ES-I3 (cell line): ENCODE measurements around the gene CXCR2.
"Not testable (repeated sequence)": the region's sequence is repeated elsewhere in the genome, so short reads cannot be mapped to it uniquely, and the experiment has no call there.

Experiments
- H3K36me3 ChIP-seq: 2 replicates; pipeline ENCODE4 v1.6.1; 2013; ENCODE audit warnings: mild to moderate bottlenecking, low read length, control low read depth, moderate library complexity; ENCODE audit not compliant: insufficient read depth
- H3K4me1 ChIP-seq: 2 replicates; pipeline ENCODE4 v1.6.1; 2013; ENCODE audit warnings: mild to moderate bottlenecking, control low read depth, low read length; ENCODE audit not compliant: insufficient read depth
- H3K9ac ChIP-seq: 2 replicates; pipeline ENCODE4 v1.6.1; 2013; ENCODE audit warnings: low read depth, mild to moderate bottlenecking, low read length, moderate library complexity
- H3K9me3 ChIP-seq: 2 replicates; pipeline ENCODE4 v1.6.1; 2013; ENCODE audit warnings: mild to moderate bottlenecking, low read length, moderate library complexity; ENCODE audit not compliant: control insufficient read depth, insufficient read depth

Gene CXCR2

GRCh38 chr2:218121789-218122188 lies 4.0 kb upstream of the CXCR2 start:
- H3K9me3 ChIP-seq, H3K9ac ChIP-seq, H3K36me3 ChIP-seq: not testable (repeated sequence)
- H3K4me1 ChIP-seq: peaks cover 21% of the 10 kb centered on the region

- H3K4me1 ChIP-seq: peaks cover 24% of the 10 kb centered on the region
- H3K9me3 ChIP-seq, H3K9ac ChIP-seq, H3K36me3 ChIP-seq: not testable (repeated sequence)
These were observed 3.5 kb upstream of the CXCR2 start for GRCh38 chr2:218122286-218122685.

- peaks cover 24% of the 10 kb centered on the region for H3K4me1 ChIP-seq
- no peak overlapping the region for H3K9ac ChIP-seq
- no peaks in the 10 kb centered on the region for H3K9me3 ChIP-seq
- no peaks in the 10 kb centered on the region for H3K36me3 ChIP-seq
These were observed 1.8 kb upstream of the CXCR2 start for GRCh38 chr2:218123986-218124385.

- Histone ChIP-seq H3K36me3 (no peaks in the 10 kb centered on the region), H3K9me3 (no peaks in the 10 kb centered on the region), H3K9ac (no peak overlapping the region), H3K4me1 (peaks cover 24% of the 10 kb centered on the region)
These were observed 733 bp upstream of the CXCR2 start for GRCh38 chr2:218125095-218125494.

GRCh38 chr2:218127929-218128455 lies 2.2 kb downstream of the CXCR2 start:
- Histone ChIP-seq H3K9ac (no peak overlapping the region), H3K4me1 (peaks cover 24% of the 10 kb centered on the region), H3K9me3 (no peaks in the 10 kb centered on the region), H3K36me3 (no peaks in the 10 kb centered on the region)

GRCh38 chr2:218128781-218129457 lies 3.1 kb downstream of the CXCR2 start:
- H3K36me3 ChIP-seq: no peaks in the 10 kb centered on the region
- H3K4me1 ChIP-seq: peaks cover 24% of the 10 kb centered on the region
- no peaks in the 10 kb centered on the region for H3K9me3 ChIP-seq
- no peak overlapping the region for H3K9ac ChIP-seq

GRCh38 chr2:218129458-218130135 lies 3.8 kb downstream of the CXCR2 start:
- Histone ChIP-seq H3K9me3 (no peaks in the 10 kb centered on the region), H3K4me1 (peaks cover 24% of the 10 kb centered on the region), H3K9ac (no peak overlapping the region), H3K36me3 (no peaks in the 10 kb centered on the region)

GRCh38 chr2:218130377-218130776 lies 4.5 kb downstream of the CXCR2 start:
- no peaks in the 10 kb centered on the region for H3K9me3 ChIP-seq
- H3K9ac ChIP-seq: no peak overlapping the region
- no peaks in the 10 kb centered on the region for H3K36me3 ChIP-seq
- H3K4me1 ChIP-seq: peaks cover 17% of the 10 kb centered on the region

GRCh38 chr2:218130822-218131221 lies 5.0 kb downstream of the CXCR2 start:
- Histone ChIP-seq H3K4me1 (peaks cover 12% of the 10 kb centered on the region), H3K9me3 (no peaks in the 10 kb centered on the region), H3K36me3 (no peaks in the 10 kb centered on the region), H3K9ac (no peak overlapping the region)

GRCh38 chr2:218137514-218137913 lies 11.7 kb downstream of the CXCR2 start:
- Histone ChIP-seq H3K4me1 (0 out of 2 replicates have a peak, but pooled peaks cover 3% of the 10 kb centered on the region), H3K36me3 (no peaks in the 10 kb centered on the region), H3K9me3 (no peaks in the 10 kb centered on the region), H3K9ac (no peak overlapping the region)

GRCh38 chr2:218138047-218138446 lies 12.2 kb downstream of the CXCR2 start:
- H3K9ac ChIP-seq: no peak overlapping the region
- no peaks in the 10 kb centered on the region for H3K9me3 ChIP-seq
- H3K36me3 ChIP-seq: no peaks in the 10 kb centered on the region
- H3K4me1 ChIP-seq: 0 out of 2 replicates have a peak, but pooled peaks cover 3% of the 10 kb centered on the region

- Histone ChIP-seq H3K36me3 (no peaks in the 10 kb centered on the region), H3K4me1 (no peaks in the 10 kb centered on the region), H3K9ac (no peak overlapping the region), H3K9me3 (0 out of 2 replicates have a peak, but pooled peaks cover 2% of the 10 kb centered on the region)
These were observed 19.3 kb downstream of the CXCR2 start for GRCh38 chr2:218145124-218145523.

GRCh38 chr2:218146056-218146455 lies 20.2 kb downstream of the CXCR2 start:
- Histone ChIP-seq H3K36me3 (no peaks in the 10 kb centered on the region), H3K9me3 (0 out of 2 replicates have a peak, but pooled peaks cover 2% of the 10 kb centered on the region), H3K9ac (no peak overlapping the region), H3K4me1 (no peaks in the 10 kb centered on the region)

- H3K9ac ChIP-seq: no peak overlapping the region
- 0 out of 2 replicates have a peak, but pooled peaks cover 2% of the 10 kb centered on the region for H3K9me3 ChIP-seq
- H3K4me1 ChIP-seq: no peaks in the 10 kb centered on the region
- H3K36me3 ChIP-seq: no peaks in the 10 kb centered on the region
These were observed 23.3 kb downstream of the CXCR2 start for GRCh38 chr2:218149098-218149497.
